ENCODE data around the gene CCNJ. TPM values are rescaled to one million over a fixed set of nuclear protein-coding genes. Genes with fewer than 3 reads are reported as not detected.
"Not testable (repeated sequence)": the region's sequence is repeated elsewhere in the genome, so short reads cannot be mapped to it uniquely, and the experiment has no call there.

CCNJ gene
- total RNA-seq (2014; rRNA removed) = 3.2 and 3.9 TPM in 2 replicates
- percentile 71 among the genes with signal in this experiment for Bru-seq, nascent RNA
- percentile 69 among the genes with signal in this experiment for BruChase-seq, experiment 1, labeled RNA remaining after a 6-hour chase
- BruChase-seq, experiment 2, labeled RNA remaining after a 2-hour chase = percentile 80 among the genes with signal in this experiment
- long read RNA-seq, transcript CCNJ-203 (6 exons, 2,677 nt) = major isoform, 17 of 38 reads
- long read RNA-seq, partial matches to known transcripts = 6 of 38 reads
- long read RNA-seq, other reads (novel, unspliced or antisense) = 14 of 38 reads

GRCh38 chr10:96043033-96043892 lies at the start of gene CCNJ:
TSS of gene CCNJ (plus strand) at chr10:96043583. CDS start at chr10:96044394, 811 bp downstream.
- H4K20me1 ChIP-seq (ENCODE audit: low read length) = no peaks in the 10 kb centered on the region
- ChIA-PET POLR2A (ENCODE audit: unreplicated experiment) (no interaction called here), CTCF (no interaction called here)
- intact Hi-C loops (cut with micrococcal nuclease) = loop anchor here (5.0 kb wide), 1 partner anchor 89 kb away; the partner anchor contains the start of gene ZNF518A
- peaks cover 43% of the 10 kb centered on the region for H3K79me2 ChIP-seq (ENCODE audit: low read length)
- no peaks in the 10 kb centered on the region for H3K27me3 ChIP-seq (ENCODE audit: low read length)
- DNase-seq = peak; percentile 87
- ATAC-seq = peak; percentile 81
- H3K4me1 ChIP-seq (ENCODE audit: insufficient read depth, low read length) = peaks cover 16% of the 10 kb centered on the region
- H3K27ac ChIP-seq (ENCODE audit: low read length) = peak within 1 kb of the TSS; percentile 17
- TF ChIP-seq CTCF (conservative IDR thresholded peaks at IDR 0.05; ENCODE audit: low read depth, low read length) (no peak), EZH2 (IDR thresholded peaks at IDR 0.05; ENCODE audit: low read length, unreplicated experiment) (no peak), EZH2phosphoT487 (IDR thresholded peaks at IDR 0.05; ENCODE audit: borderline replicate concordance, low read length) (no peak)
- no TSS peak for BruUV-seq (replicated peaks)
- peak within 1 kb of the TSS; percentile 90 for H3K4me2 ChIP-seq (ENCODE audit: low read length)
- no peaks in the 10 kb centered on the region for H3F3A ChIP-seq (ENCODE audit: low read length, unreplicated experiment)
- peak within 1 kb of the TSS; percentile 79 for H3K4me3 ChIP-seq (ENCODE audit: low read length)
- no peaks in the 10 kb centered on the region for H3K36me3 ChIP-seq (ENCODE audit: low read depth, low read length)
- H3K9ac ChIP-seq (ENCODE audit: low read length) = peak within 1 kb of the TSS; percentile 88
- peak within 1 kb of the TSS; percentile 88 for H2AFZ ChIP-seq (ENCODE audit: low read length)
- H3K9me2 ChIP-seq (replicated peaks; ENCODE audit: low read length) = no peaks in the 10 kb centered on the region
- no peaks in the 10 kb centered on the region for H3K9me3 ChIP-seq (ENCODE audit: low read length)

- H3K9me3 ChIP-seq (ENCODE audit: low read length); H3K79me2 ChIP-seq (ENCODE audit: low read length); H3K36me3 ChIP-seq (ENCODE audit: low read depth, low read length); intact Hi-C loops (cut with micrococcal nuclease); POLR2A ChIA-PET (ENCODE audit: unreplicated experiment); H3F3A ChIP-seq (ENCODE audit: low read length, unreplicated experiment); H3K4me3 ChIP-seq (ENCODE audit: low read length); H4K20me1 ChIP-seq (ENCODE audit: low read length); H3K27ac ChIP-seq (ENCODE audit: low read length); H3K9me2 ChIP-seq (replicated peaks; ENCODE audit: low read length); H3K9ac ChIP-seq (ENCODE audit: low read length); ATAC-seq; H3K4me2 ChIP-seq (ENCODE audit: low read length); DNase-seq; BruUV-seq (replicated peaks); H3K4me1 ChIP-seq (ENCODE audit: insufficient read depth, low read length); CTCF ChIA-PET; H2AFZ ChIP-seq (ENCODE audit: low read length): not testable (repeated sequence)
- peaks cover 34% of the 10 kb centered on the region for H3K27me3 ChIP-seq (ENCODE audit: low read length)
These were observed 49.0 kb upstream of the CCNJ start for GRCh38 chr10:95994376-95994775.

GRCh38 chr10:95998255-95998784 lies 45.1 kb upstream of the CCNJ start:
- Histone ChIP-seq H3K27me3 (ENCODE audit: low read length) (no peaks in the 10 kb centered on the region), H3K27ac (ENCODE audit: low read length) (no peak overlapping the region), H4K20me1 (ENCODE audit: low read length) (no peaks in the 10 kb centered on the region), H2AFZ (ENCODE audit: low read length) (no peak overlapping the region), H3K4me3 (ENCODE audit: low read length) (no peak overlapping the region), H3K9me2 (replicated peaks; ENCODE audit: low read length) (no peaks in the 10 kb centered on the region), H3K9ac (ENCODE audit: low read length) (no peak overlapping the region), H3K9me3 (ENCODE audit: low read length) (no peaks in the 10 kb centered on the region), H3K4me1 (ENCODE audit: insufficient read depth, low read length) (no peaks in the 10 kb centered on the region), H3K79me2 (ENCODE audit: low read length) (no peaks in the 10 kb centered on the region), H3K4me2 (ENCODE audit: low read length) (no peak overlapping the region), H3F3A (ENCODE audit: low read length, unreplicated experiment) (no peaks in the 10 kb centered on the region), H3K36me3 (ENCODE audit: low read depth, low read length) (no peaks in the 10 kb centered on the region)
- no TSS peak for BruUV-seq (replicated peaks)
- no peak for ATAC-seq
- TF ChIP-seq CTCF (conservative IDR thresholded peaks at IDR 0.05; ENCODE audit: low read depth, low read length) = no peak
- no peak for TF ChIP-seq EZH2phosphoT487 (IDR thresholded peaks at IDR 0.05; ENCODE audit: borderline replicate concordance, low read length)
- TF ChIP-seq EZH2 (IDR thresholded peaks at IDR 0.05; ENCODE audit: low read length, unreplicated experiment) = no peak
- intact Hi-C loops (cut with micrococcal nuclease) = no loop called here
- ChIA-PET CTCF (no interaction called here), POLR2A (ENCODE audit: unreplicated experiment) (no interaction called here)
- no peak for DNase-seq

Measured in PC-3 (cell line).